ENCODE results near the gene ZNF736.

GRCh38 chr7:64320547-64321513, 7.1 kb downstream of the ZNF736 start:
- no peak for TF ChIP-seq POLR2A (IDR thresholded peaks at IDR 0.05)
- no peak for TF ChIP-seq CTCF (IDR thresholded peaks at IDR 0.05)
